Right atrium auricular region (tissue), 2 donors: ENCODE measurements around the gene SNRPD1. TPM values are rescaled to one million over a fixed set of nuclear protein-coding genes. Genes with fewer than 3 reads are reported as not detected.

ENCODE experiments used
- microRNA-seq, 2 donors: library from miRNA; unstranded; fragments of <30 nt; microRNA quantifications; one replicate each; pipeline ENCODE4, GENCODE V29; 2016 to 2017; ENCODE audit warnings: borderline number of aligned reads in 2 of 2, borderline replicate concordance in 1 of 2
- total RNA-seq, 2 donors: library from RNA; depleted of rRNA; stranded (reverse); fragments of >200 nt; gene quantifications; one replicate each; pipeline ENCODE4 v1.1.0, GENCODE V29; 2016

Gene SNRPD1
- total RNA-seq, 2 donors from 2014 or later: 3.2 to 4.4 TPM

Small RNAs within 50 kb of the gene (microRNA-seq; reads per million reads assigned to microRNA genes)
- 0 to 1.4 reads per million in 2 donors for gene MIR320C1

Other genes with a start within 250 kb of the SNRPD1 start
- gene ESCO1, start 11.6 kb upstream of the SNRPD1 start, total RNA-seq: 10 to 100 TPM in 1 of 2 donors, 1 to 10 TPM in 1; 8.8 to 13.6 TPM
- gene ABHD3, start 92.5 kb downstream of the SNRPD1 start, total RNA-seq: 1 to 10 TPM; 2.0 to 8.4 TPM
- 10 to 100 TPM; 16.7 to 20.8 TPM for gene MIB1, start 128.5 kb downstream of the SNRPD1 start, total RNA-seq